Ramos (cell line): ENCODE data around the gene ALG11.
"Not testable (repeated sequence)": the region's sequence is repeated elsewhere in the genome, so short reads cannot be mapped to it uniquely, and the experiment has no call there.

Experiments
- in situ Hi-C: fragments of 300-500 bp; cut with MboI; formaldehyde crosslinking; loops from one replicate; pipeline ENCODE4 v1.14.3; 2022; ENCODE audit warnings: low sequenced_read_pairs; ENCODE audit not compliant: unreplicated experiment

ALG11 gene

GRCh38 chr13:52011632-52012511 lies at the start of gene ALG11:
Gene ALG11, plus strand, starts transcription at chr13:52012398. Its CDS starts 21 bp downstream, at chr13:52012419.
- in situ Hi-C loops: no loop called here

- in situ Hi-C loops: no loop called here
These were observed 46.0 kb upstream of the ALG11 start for GRCh38 chr13:51966186-51966585.

GRCh38 chr13:51967482-51968446 lies 44.4 kb upstream of the ALG11 start:
- in situ Hi-C loops: no loop called here

- in situ Hi-C loops: no loop called here
These were observed 41.8 kb upstream of the ALG11 start for GRCh38 chr13:51970349-51970748.

GRCh38 chr13:51971520-51972426 lies 40.4 kb upstream of the ALG11 start:
- in situ Hi-C loops: no loop called here

GRCh38 chr13:51974482-51974881 lies 37.7 kb upstream of the ALG11 start:
- in situ Hi-C loops: no loop called here

GRCh38 chr13:51976423-51976822 lies 35.8 kb upstream of the ALG11 start:
- in situ Hi-C loops: no loop called here

- in situ Hi-C loops: no loop called here
These were observed 35.3 kb upstream of the ALG11 start for GRCh38 chr13:51976890-51977289.

- in situ Hi-C loops: no loop called here
These were observed 34.6 kb upstream of the ALG11 start for GRCh38 chr13:51977625-51978024.

GRCh38 chr13:51978796-51979556 lies 33.2 kb upstream of the ALG11 start:
- in situ Hi-C loops: no loop called here

GRCh38 chr13:51980908-51981307 lies 31.3 kb upstream of the ALG11 start:
- in situ Hi-C loops: no loop called here

- in situ Hi-C loops: no loop called here
These were observed 30.8 kb upstream of the ALG11 start for GRCh38 chr13:51981355-51981754.

- in situ Hi-C loops: not testable (repeated sequence)
These were observed 28.9 kb upstream of the ALG11 start for GRCh38 chr13:51983292-51983691.

- in situ Hi-C loops: not testable (repeated sequence)
These were observed 27.3 kb upstream of the ALG11 start for GRCh38 chr13:51984904-51985303.

GRCh38 chr13:51988988-51989618 lies 23.1 kb upstream of the ALG11 start:
- in situ Hi-C loops: no loop called here

- in situ Hi-C loops: no loop called here
These were observed 18.5 kb upstream of the ALG11 start for GRCh38 chr13:51993713-51994112.

- in situ Hi-C loops: no loop called here
These were observed 16.3 kb upstream of the ALG11 start for GRCh38 chr13:51995677-51996551.

- in situ Hi-C loops: no loop called here
These were observed 15.6 kb upstream of the ALG11 start for GRCh38 chr13:51996641-51997040.
